ENCODE results near the gene CTNNA3. TPM values are rescaled to one million over a fixed set of nuclear protein-coding genes. Genes with fewer than 3 reads are reported as not detected.

Gene CTNNA3
- total RNA-seq, 1 experiment from 2014 or later: 0.32 TPM

DNA sequence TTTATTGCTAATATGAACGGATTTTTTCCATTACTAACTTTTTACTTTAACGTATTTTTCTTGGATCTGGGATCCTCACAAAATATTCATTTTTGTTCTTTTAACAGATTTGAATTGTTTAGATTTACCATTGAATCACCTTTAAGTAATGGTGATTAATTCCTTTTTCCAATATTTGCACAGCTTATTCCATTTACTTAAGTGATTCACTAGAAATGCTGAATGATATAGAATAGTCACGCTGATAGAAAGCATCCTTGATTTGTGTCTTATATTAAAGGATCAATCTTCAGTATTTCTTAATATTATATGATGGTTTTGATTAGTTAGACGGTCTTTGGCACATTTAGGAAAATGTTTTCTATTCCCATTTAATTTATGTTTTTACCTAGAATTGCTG is 886.6 kb downstream of the CTNNA3 start:
- BruUV-seq (replicated peaks): no TSS peak
- Histone ChIP-seq H2AFZ (ENCODE audit: low read depth, low read length, poor library complexity, severe bottlenecking) (no peak overlapping the region), H3K9me3 (ENCODE audit: control insufficient read depth in 1 of 2, insufficient read depth in 1 of 2, low read depth in 1 of 2, low read length in 2 of 2) (no peaks in the 10 kb centered on the region), H3K27me3 (ENCODE audit: insufficient read depth, low read length) (no peaks in the 10 kb centered on the region), H4K20me1 (ENCODE audit: insufficient read depth) (no peaks in the 10 kb centered on the region), H3K4me1 (ENCODE audit: control insufficient read depth in 1 of 2, insufficient read depth in 2 of 2, low read length in 2 of 2) (no peaks in the 10 kb centered on the region), H3K36me3 (ENCODE audit: control insufficient read depth in 1 of 2, insufficient read depth in 2 of 2, low read length in 2 of 2) (no peaks in the 10 kb centered on the region), H3K9me2 (ENCODE audit: insufficient read depth) (no peaks in the 10 kb centered on the region), H3K79me2 (ENCODE audit: insufficient read depth, low read length) (no peaks in the 10 kb centered on the region), H3K27ac (ENCODE audit: low read depth, low read length) (no peak overlapping the region), H3K4me2 (ENCODE audit: low read length) (no peak overlapping the region), H3K9ac (ENCODE audit: low read length) (no peak overlapping the region), H3K4me3 (replicated peaks in 1 of 2; ENCODE audit: low read depth in 1 of 2, low read length in 2 of 2) (no peak overlapping the region)
- TF ChIP-seq, protein P1, sequence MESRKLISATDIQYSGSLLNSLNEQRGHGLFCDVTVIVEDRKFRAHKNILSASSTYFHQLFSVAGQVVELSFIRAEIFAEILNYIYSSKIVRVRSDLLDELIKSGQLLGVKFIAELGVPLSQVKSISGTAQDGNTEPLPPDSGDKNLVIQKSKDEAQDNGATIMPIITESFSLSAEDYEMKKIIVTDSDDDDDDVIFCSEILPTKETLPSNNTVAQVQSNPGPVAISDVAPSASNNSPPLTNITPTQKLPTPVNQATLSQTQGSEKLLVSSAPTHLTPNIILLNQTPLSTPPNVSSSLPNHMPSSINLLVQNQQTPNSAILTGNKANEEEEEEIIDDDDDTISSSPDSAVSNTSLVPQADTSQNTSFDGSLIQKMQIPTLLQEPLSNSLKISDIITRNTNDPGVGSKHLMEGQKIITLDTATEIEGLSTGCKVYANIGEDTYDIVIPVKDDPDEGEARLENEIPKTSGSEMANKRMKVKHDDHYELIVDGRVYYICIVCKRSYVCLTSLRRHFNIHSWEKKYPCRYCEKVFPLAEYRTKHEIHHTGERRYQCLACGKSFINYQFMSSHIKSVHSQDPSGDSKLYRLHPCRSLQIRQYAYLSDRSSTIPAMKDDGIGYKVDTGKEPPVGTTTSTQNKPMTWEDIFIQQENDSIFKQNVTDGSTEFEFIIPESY (IDR thresholded peaks at IDR 0.05; ENCODE audit: extremely low read depth, insufficient replicate concordance, low read length): no peak
- TF ChIP-seq EGR1 (IDR thresholded peaks at IDR 0.05; ENCODE audit: low read depth) (no peak), ELF1 (IDR thresholded peaks at IDR 0.05; ENCODE audit: borderline replicate concordance, low read depth) (no peak), ZNF274 (IDR thresholded peaks at IDR 0.05; ENCODE audit: low read depth, low read length) (no peak), SP1 (IDR thresholded peaks at IDR 0.05; ENCODE audit: low read depth) (no peak), CTCF (IDR thresholded peaks at IDR 0.05 in 2 of 3, conservative IDR thresholded peaks at IDR 0.05 in 1 of 3; ENCODE audit: borderline replicate concordance in 1 of 3, insufficient read depth in 1 of 3, low read depth in 2 of 3, low read length in 2 of 3) (no peak), JUND (IDR thresholded peaks at IDR 0.05) (no peak), EZH2 (IDR thresholded peaks at IDR 0.05) (no peak), TCF7L2 (IDR thresholded peaks at IDR 0.05; ENCODE audit: borderline replicate concordance, extremely low read depth, insufficient read depth, insufficient read length) (no peak), POLR2A (IDR thresholded peaks at IDR 0.05; ENCODE audit: borderline replicate concordance, extremely low read depth, insufficient read depth, insufficient read length) (no peak), CBX3 (IDR thresholded peaks at IDR 0.05; ENCODE audit: low read depth) (no peak), YY1 (IDR thresholded peaks at IDR 0.05; ENCODE audit: extremely low read depth, insufficient replicate concordance, low read depth, low read length) (no peak)
- TF ChIP-seq, protein P2, sequence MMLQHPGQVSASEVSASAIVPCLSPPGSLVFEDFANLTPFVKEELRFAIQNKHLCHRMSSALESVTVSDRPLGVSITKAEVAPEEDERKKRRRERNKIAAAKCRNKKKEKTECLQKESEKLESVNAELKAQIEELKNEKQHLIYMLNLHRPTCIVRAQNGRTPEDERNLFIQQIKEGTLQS (IDR thresholded peaks at IDR 0.05): no peak
- TF ChIP-seq, protein P3, sequence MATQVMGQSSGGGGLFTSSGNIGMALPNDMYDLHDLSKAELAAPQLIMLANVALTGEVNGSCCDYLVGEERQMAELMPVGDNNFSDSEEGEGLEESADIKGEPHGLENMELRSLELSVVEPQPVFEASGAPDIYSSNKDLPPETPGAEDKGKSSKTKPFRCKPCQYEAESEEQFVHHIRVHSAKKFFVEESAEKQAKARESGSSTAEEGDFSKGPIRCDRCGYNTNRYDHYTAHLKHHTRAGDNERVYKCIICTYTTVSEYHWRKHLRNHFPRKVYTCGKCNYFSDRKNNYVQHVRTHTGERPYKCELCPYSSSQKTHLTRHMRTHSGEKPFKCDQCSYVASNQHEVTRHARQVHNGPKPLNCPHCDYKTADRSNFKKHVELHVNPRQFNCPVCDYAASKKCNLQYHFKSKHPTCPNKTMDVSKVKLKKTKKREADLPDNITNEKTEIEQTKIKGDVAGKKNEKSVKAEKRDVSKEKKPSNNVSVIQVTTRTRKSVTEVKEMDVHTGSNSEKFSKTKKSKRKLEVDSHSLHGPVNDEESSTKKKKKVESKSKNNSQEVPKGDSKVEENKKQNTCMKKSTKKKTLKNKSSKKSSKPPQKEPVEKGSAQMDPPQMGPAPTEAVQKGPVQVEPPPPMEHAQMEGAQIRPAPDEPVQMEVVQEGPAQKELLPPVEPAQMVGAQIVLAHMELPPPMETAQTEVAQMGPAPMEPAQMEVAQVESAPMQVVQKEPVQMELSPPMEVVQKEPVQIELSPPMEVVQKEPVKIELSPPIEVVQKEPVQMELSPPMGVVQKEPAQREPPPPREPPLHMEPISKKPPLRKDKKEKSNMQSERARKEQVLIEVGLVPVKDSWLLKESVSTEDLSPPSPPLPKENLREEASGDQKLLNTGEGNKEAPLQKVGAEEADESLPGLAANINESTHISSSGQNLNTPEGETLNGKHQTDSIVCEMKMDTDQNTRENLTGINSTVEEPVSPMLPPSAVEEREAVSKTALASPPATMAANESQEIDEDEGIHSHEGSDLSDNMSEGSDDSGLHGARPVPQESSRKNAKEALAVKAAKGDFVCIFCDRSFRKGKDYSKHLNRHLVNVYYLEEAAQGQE (IDR thresholded peaks at IDR 0.05; ENCODE audit: low read depth): no peak
- ChIA-PET POLR2A (no interaction called here), CTCF (no interaction called here), RAD21 (ENCODE audit: low non-redundant PET in 1 of 2, low total read pairs in 2 of 2, uncharacterized antibody in 2 of 2, unreplicated experiment in 2 of 2) (no interaction called here)
- DNase-seq (ENCODE audit: low read depth, low spot score) (no peak), ATAC-seq (no peak)
- intact Hi-C loops (cut with micrococcal nuclease): no loop called here
